ENCODE data around the gene FGL2. TPM values are rescaled to one million over a fixed set of nuclear protein-coding genes. Genes with fewer than 3 reads are reported as not detected.

The FGL2 gene
- total and polyA plus RNA-seq, 2 experiments from 2014 or later, result not detected

- H3K4me2 ChIP-seq, result no peak overlapping the region
- TF ChIP-seq CTCF (conservative IDR thresholded peaks at IDR 0.05; ENCODE audit: low read depth in 2 of 2), result no peak
- no peak for TF ChIP-seq ZNF331 (CRISPR knock-in tag; IDR thresholded peaks at IDR 0.05; ENCODE audit: low read depth)
- no peak for TF ChIP-seq POLR2AphosphoS5 (IDR thresholded peaks at IDR 0.05; ENCODE audit: low read depth)
- TF ChIP-seq ZNF462 (CRISPR knock-in tag; IDR thresholded peaks at IDR 0.05), result no peak
- TF ChIP-seq EZH2 (IDR thresholded peaks at IDR 0.05; ENCODE audit: low read depth, unreplicated experiment), result no peak
- TF ChIP-seq REST (IDR thresholded peaks at IDR 0.05; ENCODE audit: unreplicated experiment), result no peak
- no peak for TF ChIP-seq ZNF114 (CRISPR knock-in tag; IDR thresholded peaks at IDR 0.05)
- no peak for TF ChIP-seq ETS1 (IDR thresholded peaks at IDR 0.05)
- peaks cover 2% of the 10 kb centered on the region for H3K27me3 Mint-ChIP-seq (ENCODE audit: insufficient read depth, low read depth, poor library complexity)
These were observed 14.6 kb downstream of the FGL2 start for GRCh38 chr7:77184990-77185389.

More at GRCh38 chr7:77184990-77185389, 14.6 kb downstream of the FGL2 start:
- DNase-seq (ENCODE audit: low spot score) (no peak), ATAC-seq (no peak)
- H3K27me3 ChIP-seq (ENCODE audit: insufficient read depth), result no peaks in the 10 kb centered on the region
- no peaks in the 10 kb centered on the region for H3K4me1 ChIP-seq (ENCODE audit: insufficient read depth)
- Mint-ChIP-seq H3K9me3 (no peaks in the 10 kb centered on the region), H3K4me1 (no peaks in the 10 kb centered on the region), H3K4me3 (no peak overlapping the region), H3K27ac (no peak overlapping the region), H3K36me3 (ENCODE audit: low read depth) (no peaks in the 10 kb centered on the region)
- H4K20me1 ChIP-seq (replicated peaks; ENCODE audit: insufficient read depth), result no peaks in the 10 kb centered on the region
- H3K79me2 ChIP-seq (replicated peaks; ENCODE audit: insufficient read depth), result no peaks in the 10 kb centered on the region
- H3K9me2 ChIP-seq (ENCODE audit: insufficient read depth), result no peaks in the 10 kb centered on the region
- H2AFZ ChIP-seq, result no peak overlapping the region
- no peak overlapping the region for H3K4me3 ChIP-seq
- no peaks in the 10 kb centered on the region for H3F3A ChIP-seq (replicated peaks; ENCODE audit: low read depth)
- no peak overlapping the region for H3K27ac ChIP-seq (ENCODE audit: low read depth)
- no peaks in the 10 kb centered on the region for H3K36me3 ChIP-seq (ENCODE audit: insufficient read depth)

Data from GM23338 (cell line).